Measurements from ENCODE around the gene MYLK4.

DNA sequence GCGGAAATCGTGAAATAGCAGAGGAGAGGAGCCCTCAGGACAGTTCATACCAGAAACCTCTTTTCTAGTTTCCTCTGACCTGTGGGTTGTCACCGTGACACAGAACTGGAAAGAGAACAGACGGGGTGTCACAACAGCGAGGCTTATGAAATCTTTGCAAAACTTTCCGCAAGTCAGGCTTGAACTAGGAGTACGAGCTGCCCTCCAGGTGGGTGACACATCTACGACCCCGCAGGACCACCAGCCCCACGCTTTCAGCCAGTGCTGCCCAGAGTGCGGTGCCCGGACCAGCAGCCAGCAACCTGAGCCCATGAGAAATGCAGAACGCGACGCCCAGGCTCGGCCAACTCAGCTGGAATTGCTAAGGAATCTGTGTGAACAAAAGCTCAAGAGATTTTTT lies 45.2 kb upstream of the MYLK4 start:
- TF ChIP-seq POLR2AphosphoS5 (IDR thresholded peaks at IDR 0.05; ENCODE audit: low read depth, low read length) (no peak), TAF1 (IDR thresholded peaks at IDR 0.05; ENCODE audit: borderline replicate concordance, insufficient read depth, low read length) (no peak)
- TF ChIP-seq, protein P1, sequence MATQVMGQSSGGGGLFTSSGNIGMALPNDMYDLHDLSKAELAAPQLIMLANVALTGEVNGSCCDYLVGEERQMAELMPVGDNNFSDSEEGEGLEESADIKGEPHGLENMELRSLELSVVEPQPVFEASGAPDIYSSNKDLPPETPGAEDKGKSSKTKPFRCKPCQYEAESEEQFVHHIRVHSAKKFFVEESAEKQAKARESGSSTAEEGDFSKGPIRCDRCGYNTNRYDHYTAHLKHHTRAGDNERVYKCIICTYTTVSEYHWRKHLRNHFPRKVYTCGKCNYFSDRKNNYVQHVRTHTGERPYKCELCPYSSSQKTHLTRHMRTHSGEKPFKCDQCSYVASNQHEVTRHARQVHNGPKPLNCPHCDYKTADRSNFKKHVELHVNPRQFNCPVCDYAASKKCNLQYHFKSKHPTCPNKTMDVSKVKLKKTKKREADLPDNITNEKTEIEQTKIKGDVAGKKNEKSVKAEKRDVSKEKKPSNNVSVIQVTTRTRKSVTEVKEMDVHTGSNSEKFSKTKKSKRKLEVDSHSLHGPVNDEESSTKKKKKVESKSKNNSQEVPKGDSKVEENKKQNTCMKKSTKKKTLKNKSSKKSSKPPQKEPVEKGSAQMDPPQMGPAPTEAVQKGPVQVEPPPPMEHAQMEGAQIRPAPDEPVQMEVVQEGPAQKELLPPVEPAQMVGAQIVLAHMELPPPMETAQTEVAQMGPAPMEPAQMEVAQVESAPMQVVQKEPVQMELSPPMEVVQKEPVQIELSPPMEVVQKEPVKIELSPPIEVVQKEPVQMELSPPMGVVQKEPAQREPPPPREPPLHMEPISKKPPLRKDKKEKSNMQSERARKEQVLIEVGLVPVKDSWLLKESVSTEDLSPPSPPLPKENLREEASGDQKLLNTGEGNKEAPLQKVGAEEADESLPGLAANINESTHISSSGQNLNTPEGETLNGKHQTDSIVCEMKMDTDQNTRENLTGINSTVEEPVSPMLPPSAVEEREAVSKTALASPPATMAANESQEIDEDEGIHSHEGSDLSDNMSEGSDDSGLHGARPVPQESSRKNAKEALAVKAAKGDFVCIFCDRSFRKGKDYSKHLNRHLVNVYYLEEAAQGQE (IDR thresholded peaks at IDR 0.05; ENCODE audit: insufficient read depth in 1 of 2, low read depth in 2 of 2, low read length in 2 of 2) = no peak

Data from PFSK-1 (cell line).